ENCODE measurements around the gene LINC01488.

DNA sequence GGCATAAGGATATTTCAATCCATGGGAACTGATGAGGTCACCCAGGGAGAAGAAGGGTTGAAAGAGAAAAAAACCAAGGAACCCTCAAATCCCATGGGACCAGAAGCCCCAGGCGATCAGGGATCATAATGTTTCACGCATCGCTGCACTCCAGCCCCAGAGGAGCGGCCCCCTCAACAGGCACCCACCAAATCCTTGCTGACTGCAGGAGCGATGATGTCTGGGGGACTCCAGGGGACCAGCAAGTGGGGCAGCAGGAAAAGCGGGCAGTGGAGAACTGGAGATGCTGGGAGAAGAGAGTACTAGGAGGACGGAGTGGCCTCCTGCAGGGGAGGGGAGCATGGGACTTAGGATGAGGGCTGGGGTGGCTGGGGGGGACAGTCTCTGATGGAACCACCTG, 47.7 kb upstream of the LINC01488 start:
- TF ChIP-seq, protein P1, sequence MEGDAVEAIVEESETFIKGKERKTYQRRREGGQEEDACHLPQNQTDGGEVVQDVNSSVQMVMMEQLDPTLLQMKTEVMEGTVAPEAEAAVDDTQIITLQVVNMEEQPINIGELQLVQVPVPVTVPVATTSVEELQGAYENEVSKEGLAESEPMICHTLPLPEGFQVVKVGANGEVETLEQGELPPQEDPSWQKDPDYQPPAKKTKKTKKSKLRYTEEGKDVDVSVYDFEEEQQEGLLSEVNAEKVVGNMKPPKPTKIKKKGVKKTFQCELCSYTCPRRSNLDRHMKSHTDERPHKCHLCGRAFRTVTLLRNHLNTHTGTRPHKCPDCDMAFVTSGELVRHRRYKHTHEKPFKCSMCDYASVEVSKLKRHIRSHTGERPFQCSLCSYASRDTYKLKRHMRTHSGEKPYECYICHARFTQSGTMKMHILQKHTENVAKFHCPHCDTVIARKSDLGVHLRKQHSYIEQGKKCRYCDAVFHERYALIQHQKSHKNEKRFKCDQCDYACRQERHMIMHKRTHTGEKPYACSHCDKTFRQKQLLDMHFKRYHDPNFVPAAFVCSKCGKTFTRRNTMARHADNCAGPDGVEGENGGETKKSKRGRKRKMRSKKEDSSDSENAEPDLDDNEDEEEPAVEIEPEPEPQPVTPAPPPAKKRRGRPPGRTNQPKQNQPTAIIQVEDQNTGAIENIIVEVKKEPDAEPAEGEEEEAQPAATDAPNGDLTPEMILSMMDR (IDR thresholded peaks at IDR 0.05; ENCODE audit: insufficient read depth, low read depth, low read length) = no peak
- TF ChIP-seq EZH2 (IDR thresholded peaks at IDR 0.05; ENCODE audit: insufficient read depth, low read length) = no peak
